Trophoblast cell (in vitro differentiated cells and primary cell): Measurements from ENCODE around the gene PLEKHM2. TPM values are rescaled to one million over a fixed set of nuclear protein-coding genes. Genes with fewer than 3 reads are reported as not detected.
A peak's percentile ranks its signal among the peaks of the same experiment; 100 is the strongest.

Source experiments
- DNase-seq, 2 donors: peaks; one replicate each; pipeline ENCODE4 v3.0.0-alpha.2; 2016
- H2AFZ ChIP-seq: 2 replicates; pipeline ENCODE4 v1.6.1; 2013; ENCODE audit warnings: low read length, moderate library complexity, mild to moderate bottlenecking; ENCODE audit not compliant: insufficient read depth, poor library complexity
- H2AK5ac ChIP-seq: 2 replicates; pipeline ENCODE4 v1.6.1; 2013; ENCODE audit warnings: mild to moderate bottlenecking, low read length
- H2BK120ac ChIP-seq: 2 replicates; pipeline ENCODE4 v1.6.1; 2013; ENCODE audit warnings: low read length, mild to moderate bottlenecking, moderate library complexity; ENCODE audit not compliant: insufficient read depth, poor library complexity
- H2BK12ac ChIP-seq: 2 replicates; pipeline ENCODE4 v1.6.1; 2013; ENCODE audit warnings: mild to moderate bottlenecking, low read length, moderate library complexity
- H2BK5ac ChIP-seq: 2 replicates; pipeline ENCODE4 v1.6.1; 2013; ENCODE audit warnings: low read length, low read depth, moderate library complexity, mild to moderate bottlenecking; ENCODE audit not compliant: poor library complexity
- H3K14ac ChIP-seq: 2 replicates; pipeline ENCODE4 v1.6.1; 2013; ENCODE audit warnings: mild to moderate bottlenecking, low read length
- H3K18ac ChIP-seq: 2 replicates; pipeline ENCODE4 v1.6.1; 2013; ENCODE audit warnings: mild to moderate bottlenecking, low read length
- H3K23ac ChIP-seq: 2 replicates; pipeline ENCODE4 v1.6.1; 2013; ENCODE audit warnings: low read length
- H3K27ac ChIP-seq: 2 replicates; pipeline ENCODE4 v1.5.1; 2013; ENCODE audit warnings: low read depth, mild to moderate bottlenecking, inconsistent platforms, low read length, moderate library complexity
- H3K27me3 ChIP-seq: 2 replicates; pipeline ENCODE4 v1.6.1; 2013; ENCODE audit warnings: inconsistent platforms, mild to moderate bottlenecking, low read length, moderate library complexity; ENCODE audit not compliant: insufficient read depth
- H3K36me3 ChIP-seq, 2 experiments: 1 replicate in 1 of 2; 2 replicates in 1 of 2; pipeline ENCODE4 v1.6.1; 2013; ENCODE audit warnings: low read length in 2 of 2, mild to moderate bottlenecking in 2 of 2, moderate library complexity in 1 of 2; ENCODE audit not compliant: insufficient read depth in 2 of 2, control insufficient read depth in 1 of 2
- H3K4ac ChIP-seq: 2 replicates; pipeline ENCODE4 v1.6.1; 2013; ENCODE audit warnings: low read depth, mild to moderate bottlenecking, low read length, moderate library complexity
- H3K4me1 ChIP-seq, 2 experiments: 1 replicate in 1 of 2; 2 replicates in 1 of 2; pipeline ENCODE4 v1.6.1; 2013; ENCODE audit warnings: low read length in 2 of 2, mild to moderate bottlenecking in 2 of 2, moderate library complexity in 1 of 2; ENCODE audit not compliant: insufficient read depth in 2 of 2, control insufficient read depth in 1 of 2
- H3K4me2 ChIP-seq: 2 replicates; pipeline ENCODE4 v1.6.1; 2013; ENCODE audit warnings: inconsistent platforms, mild to moderate bottlenecking, low read length, moderate library complexity
- H3K4me3 ChIP-seq: 2 replicates; pipeline ENCODE4 v1.5.1; 2013; ENCODE audit warnings: mild to moderate bottlenecking, low read depth, low read length, inconsistent platforms
- H3K79me1 ChIP-seq: one replicate; pipeline ENCODE4 v1.6.1; 2013; ENCODE audit warnings: low read length
- H3K79me2 ChIP-seq: 2 replicates; pipeline ENCODE4 v1.6.1; 2013; ENCODE audit warnings: low read length, mild to moderate bottlenecking; ENCODE audit not compliant: control insufficient read depth, insufficient read depth, poor library complexity
- H3K9ac ChIP-seq: 2 replicates; pipeline ENCODE4 v1.6.1; 2013; ENCODE audit warnings: mild to moderate bottlenecking, low read length
- H3K9me3 ChIP-seq: 2 replicates; pipeline ENCODE4 v1.6.1; 2013; ENCODE audit warnings: low read depth, mild to moderate bottlenecking, control low read depth, inconsistent platforms, low read length; ENCODE audit not compliant: insufficient read depth
- H4K12ac ChIP-seq: 2 replicates; pipeline ENCODE4 v1.6.1; 2013; ENCODE audit warnings: low read depth, mild to moderate bottlenecking, low read length, moderate library complexity
- H4K8ac ChIP-seq: 2 replicates; pipeline ENCODE4 v1.6.1; 2013; ENCODE audit warnings: low read depth, mild to moderate bottlenecking, low read length, moderate library complexity
- H4K91ac ChIP-seq: one replicate; pipeline ENCODE4 v1.6.1; 2013; ENCODE audit warnings: low read depth, mild to moderate bottlenecking, low read length, moderate library complexity
- WGBS: extraction: QIAGEN DNeasy Blood & Tissue Kit; methylation state at CpG from one replicate; pipeline ENCODE4 v1.1.7; 2013; ENCODE audit warnings: missing lambda C conversion rate; ENCODE audit not compliant: insufficient read length, insufficient coverage; ENCODE audit errors: extremely low coverage; 5-methylcytosine and 5-hydroxymethylcytosine counted together
- polyA plus RNA-seq: library from polyadenylated mRNA; stranded (reverse); fragments of 200-250 nt; gene quantifications from 2 replicates; pipeline ENCODE4 v1.2.3, GENCODE V29; 2013

Gene PLEKHM2, protein sequence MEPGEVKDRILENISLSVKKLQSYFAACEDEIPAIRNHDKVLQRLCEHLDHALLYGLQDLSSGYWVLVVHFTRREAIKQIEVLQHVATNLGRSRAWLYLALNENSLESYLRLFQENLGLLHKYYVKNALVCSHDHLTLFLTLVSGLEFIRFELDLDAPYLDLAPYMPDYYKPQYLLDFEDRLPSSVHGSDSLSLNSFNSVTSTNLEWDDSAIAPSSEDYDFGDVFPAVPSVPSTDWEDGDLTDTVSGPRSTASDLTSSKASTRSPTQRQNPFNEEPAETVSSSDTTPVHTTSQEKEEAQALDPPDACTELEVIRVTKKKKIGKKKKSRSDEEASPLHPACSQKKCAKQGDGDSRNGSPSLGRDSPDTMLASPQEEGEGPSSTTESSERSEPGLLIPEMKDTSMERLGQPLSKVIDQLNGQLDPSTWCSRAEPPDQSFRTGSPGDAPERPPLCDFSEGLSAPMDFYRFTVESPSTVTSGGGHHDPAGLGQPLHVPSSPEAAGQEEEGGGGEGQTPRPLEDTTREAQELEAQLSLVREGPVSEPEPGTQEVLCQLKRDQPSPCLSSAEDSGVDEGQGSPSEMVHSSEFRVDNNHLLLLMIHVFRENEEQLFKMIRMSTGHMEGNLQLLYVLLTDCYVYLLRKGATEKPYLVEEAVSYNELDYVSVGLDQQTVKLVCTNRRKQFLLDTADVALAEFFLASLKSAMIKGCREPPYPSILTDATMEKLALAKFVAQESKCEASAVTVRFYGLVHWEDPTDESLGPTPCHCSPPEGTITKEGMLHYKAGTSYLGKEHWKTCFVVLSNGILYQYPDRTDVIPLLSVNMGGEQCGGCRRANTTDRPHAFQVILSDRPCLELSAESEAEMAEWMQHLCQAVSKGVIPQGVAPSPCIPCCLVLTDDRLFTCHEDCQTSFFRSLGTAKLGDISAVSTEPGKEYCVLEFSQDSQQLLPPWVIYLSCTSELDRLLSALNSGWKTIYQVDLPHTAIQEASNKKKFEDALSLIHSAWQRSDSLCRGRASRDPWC
- polyA plus RNA-seq, result 53.4 and 55.2 TPM in 2 replicates

DNA sequence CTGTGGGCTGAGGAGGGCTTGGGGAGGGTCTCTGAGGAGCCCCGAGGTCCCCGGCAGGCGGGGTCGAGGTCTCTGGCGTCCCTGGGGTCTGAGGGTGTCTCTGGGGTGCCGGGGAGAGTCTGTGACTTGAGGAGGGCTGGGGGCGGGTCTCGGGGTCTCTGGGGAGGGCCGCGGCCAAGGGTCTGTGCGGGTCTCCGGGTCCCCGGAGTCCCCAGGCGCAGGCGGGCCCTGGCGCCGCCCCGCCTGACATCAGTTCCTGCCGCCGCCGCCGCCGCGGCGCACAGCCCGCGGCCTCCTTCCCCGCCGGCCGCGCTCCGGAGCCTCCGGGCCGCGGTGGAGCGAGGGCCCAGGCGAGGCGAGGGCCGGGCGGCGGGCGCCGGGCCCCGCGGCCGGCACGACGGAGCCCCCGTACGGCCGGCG, at the start of gene PLEKHM2:
Gene PLEKHM2, plus strand, starts transcription at position 279 of the 420 bp plus-strand sequence. CDS start 239 bp downstream, outside the sequence.
- Histone ChIP-seq H3K4me2 (peak within 1 kb of the TSS; percentile 96), H2BK5ac (peak within 1 kb of the TSS; percentile 98), H2BK12ac (peak within 1 kb of the TSS; percentile 90), H3K9ac (peak within 1 kb of the TSS; percentile 86), H3K18ac (peak within 1 kb of the TSS; percentile 93), H2AK5ac (peak within 1 kb of the TSS; percentile 91), H3K23ac (peak within 1 kb of the TSS; percentile 59), H3K9me3 (no peaks in the 10 kb centered on the region), H3K4me3 (peak within 1 kb of the TSS; percentile 87), H3K79me1 (peaks cover 17% of the 10 kb centered on the region), H3K27me3 (no peaks in the 10 kb centered on the region), H2AFZ (peak within 1 kb of the TSS; percentile 75), H3K27ac (peak within 1 kb of the TSS; percentile 66), H4K12ac (peak within 1 kb of the TSS; percentile 96), H2BK120ac (peak within 1 kb of the TSS; percentile 91), H3K14ac (peak within 1 kb of the TSS; percentile 92), H3K4me1 (peaks cover 16 to 22% of the 10 kb centered on the region in 2 experiments), H3K79me2 (peaks cover 12% of the 10 kb centered on the region), H3K36me3 (no peaks in the 10 kb centered on the region), H4K8ac (peak within 1 kb of the TSS; percentile 97), H4K91ac (peak within 1 kb of the TSS; percentile 98), H3K4ac (peak within 1 kb of the TSS; percentile 98)
- WGBS, result no CpG with 5 or more reads among the region's 52 CpGs
- peak in 1 of 2 donors; percentile 57 for DNase-seq

DNA sequence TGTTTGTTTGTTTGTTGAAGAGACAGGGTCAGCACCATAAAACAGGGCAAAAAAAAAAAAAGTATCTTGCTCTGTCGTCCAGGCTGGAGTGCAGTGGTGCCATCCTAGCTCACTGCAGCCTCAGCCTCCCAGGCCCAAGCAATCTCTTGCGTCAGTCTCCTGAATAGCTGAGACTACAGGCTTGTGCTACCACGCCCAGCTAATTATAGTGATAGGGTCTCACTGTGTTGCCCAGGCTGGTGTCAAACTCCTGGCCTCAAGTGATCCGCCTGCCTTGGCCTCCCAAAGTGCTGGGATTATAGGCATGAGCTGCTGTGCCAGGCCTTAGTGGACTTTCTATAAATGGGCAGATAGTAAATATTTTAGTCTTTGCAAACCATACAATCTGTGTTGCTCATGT, 47.7 kb upstream of the PLEKHM2 start:
- no peak overlapping the region for H3K27ac ChIP-seq
- no peak overlapping the region for H3K18ac ChIP-seq
- no peak for DNase-seq
- no peak overlapping the region for H3K4me3 ChIP-seq
- no peak overlapping the region for H2AFZ ChIP-seq
- H3K14ac ChIP-seq, result no peak overlapping the region
- H2BK5ac ChIP-seq, result no peak overlapping the region
- no peak overlapping the region for H3K4me2 ChIP-seq
- no CpG with 5 or more reads among the region's 4 CpGs for WGBS
- no peak overlapping the region for H4K8ac ChIP-seq
- H3K27me3 ChIP-seq, result no peaks in the 10 kb centered on the region
- no peak overlapping the region for H2BK120ac ChIP-seq
- H4K12ac ChIP-seq, result no peak overlapping the region
- H3K36me3 ChIP-seq, result peaks cover 45 to 59% of the 10 kb centered on the region in 2 experiments
- H3K79me1 ChIP-seq, result no peaks in the 10 kb centered on the region
- no peak overlapping the region for H4K91ac ChIP-seq
- H3K4me1 ChIP-seq, result no peaks in the 10 kb centered on the region
- no peaks in the 10 kb centered on the region for H3K79me2 ChIP-seq
- H3K9ac ChIP-seq, result no peak overlapping the region
- H3K4ac ChIP-seq, result no peak overlapping the region
- H3K9me3 ChIP-seq, result no peaks in the 10 kb centered on the region
- no peak overlapping the region for H3K23ac ChIP-seq
- no peak overlapping the region for H2BK12ac ChIP-seq
- H2AK5ac ChIP-seq, result no peak overlapping the region

DNA sequence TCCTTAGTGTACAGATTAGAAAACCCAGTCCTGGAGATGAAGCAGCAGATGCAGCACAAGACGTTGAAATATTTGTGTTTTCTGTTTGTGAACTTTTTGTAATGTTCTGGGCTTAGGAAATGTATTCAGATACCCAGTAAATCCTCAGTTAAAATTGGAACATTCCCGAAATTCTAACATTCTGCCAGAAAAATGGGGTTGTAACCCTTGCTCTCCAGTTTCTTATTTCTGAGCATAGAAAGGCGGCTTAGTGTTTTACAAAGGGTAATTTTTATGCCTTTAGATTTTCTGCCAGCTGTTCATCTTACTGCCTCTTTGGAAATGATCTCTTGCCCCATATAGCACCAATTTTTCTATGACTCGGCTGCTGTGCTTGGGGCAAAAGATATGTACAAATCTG, 46.3 kb upstream of the PLEKHM2 start:
- no CpG with 5 or more reads among the region's 4 CpGs for WGBS

DNA sequence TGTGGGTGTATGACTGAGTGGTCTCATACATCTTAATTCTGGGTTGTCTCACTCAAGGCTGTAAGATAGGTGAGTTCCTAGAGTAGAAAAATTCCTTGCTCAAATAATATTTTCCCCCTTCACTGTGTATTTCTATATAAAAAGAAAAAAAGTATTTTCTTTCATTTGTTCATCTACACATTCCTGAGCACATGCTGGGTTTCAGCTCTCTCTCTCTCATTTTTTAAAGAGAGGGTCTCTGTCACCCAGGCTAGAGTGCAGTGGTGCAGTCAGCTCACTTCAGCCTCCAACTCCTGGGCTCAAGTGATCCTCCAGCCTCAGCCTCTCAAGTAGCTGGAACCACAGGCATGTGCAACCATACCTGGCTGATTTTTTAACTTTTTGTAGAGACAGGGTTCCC, 44.9 kb upstream of the PLEKHM2 start:
- H2BK120ac ChIP-seq, result no peak overlapping the region
- peaks cover 41 to 53% of the 10 kb centered on the region in 2 experiments for H3K36me3 ChIP-seq
- no peak overlapping the region for H3K23ac ChIP-seq
- H2AK5ac ChIP-seq, result no peak overlapping the region
- H2BK5ac ChIP-seq, result no peak overlapping the region
- H4K91ac ChIP-seq, result no peak overlapping the region
- H3K79me1 ChIP-seq, result no peaks in the 10 kb centered on the region
- no peak for DNase-seq
- H3K18ac ChIP-seq, result no peak overlapping the region
- no peak overlapping the region for H2BK12ac ChIP-seq
- no peaks in the 10 kb centered on the region for H3K9me3 ChIP-seq
- no peak overlapping the region for H3K4me3 ChIP-seq
- no peak overlapping the region for H3K4ac ChIP-seq
- no peak overlapping the region for H3K9ac ChIP-seq
- no peak overlapping the region for H2AFZ ChIP-seq
- H3K14ac ChIP-seq, result no peak overlapping the region
- H3K79me2 ChIP-seq, result no peaks in the 10 kb centered on the region
- no peaks in the 10 kb centered on the region for H3K4me1 ChIP-seq
- no peak overlapping the region for H4K8ac ChIP-seq
- H3K4me2 ChIP-seq, result no peak overlapping the region
- no peak overlapping the region for H4K12ac ChIP-seq
- H3K27ac ChIP-seq, result no peak overlapping the region
- H3K27me3 ChIP-seq, result no peaks in the 10 kb centered on the region

More for the DNA sequence above, 46.3 kb upstream of the PLEKHM2 start:
- Histone ChIP-seq H4K8ac (no peak overlapping the region), H2BK120ac (no peak overlapping the region), H3K4me2 (no peak overlapping the region), H4K12ac (no peak overlapping the region), H3K4ac (no peak overlapping the region), H3K9ac (no peak overlapping the region), H2AFZ (no peak overlapping the region), H3K4me1 (no peaks in the 10 kb centered on the region), H3K14ac (no peak overlapping the region), H2BK5ac (no peak overlapping the region), H2AK5ac (no peak overlapping the region), H2BK12ac (no peak overlapping the region), H3K23ac (no peak overlapping the region), H3K79me2 (no peaks in the 10 kb centered on the region), H3K79me1 (no peaks in the 10 kb centered on the region), H3K27me3 (no peaks in the 10 kb centered on the region), H3K4me3 (no peak overlapping the region), H4K91ac (no peak overlapping the region), H3K27ac (no peak overlapping the region), H3K36me3 (peaks cover 43 to 61% of the 10 kb centered on the region in 2 experiments), H3K18ac (no peak overlapping the region), H3K9me3 (no peaks in the 10 kb centered on the region)
- no peak for DNase-seq
